ENCODE results near the gene PCBP3.

PCBP3 gene

GRCh38 chr21:45818276-45818903 lies 174.9 kb downstream of the PCBP3 start:
- peak; percentile 41 for DNase-seq

DNA sequence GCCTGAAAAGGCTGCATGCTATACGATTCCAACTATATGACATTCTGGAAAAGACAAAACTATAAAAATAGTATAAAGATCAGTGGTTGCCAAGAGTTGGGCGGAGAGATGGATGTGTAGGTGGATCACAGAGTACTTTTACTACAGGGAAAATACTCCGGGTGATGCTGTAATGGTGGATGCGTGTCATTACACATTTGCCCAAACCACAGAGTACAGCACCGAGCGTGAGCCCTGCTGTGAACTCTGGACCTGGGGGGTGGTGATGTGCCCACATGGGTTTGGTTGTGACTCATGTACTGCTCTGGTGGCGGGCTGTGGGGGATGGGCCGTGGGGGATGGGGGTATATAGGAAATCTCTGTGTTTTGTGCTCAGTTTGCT lies 175.4 kb downstream of the PCBP3 start:
- no peak for DNase-seq

GRCh38 chr21:45819478-45820170 lies 176.1 kb downstream of the PCBP3 start:
- peak; percentile 16 for DNase-seq

GRCh38 chr21:45820171-45821091 lies 176.9 kb downstream of the PCBP3 start:
- peak; percentile 95 for DNase-seq

DNA sequence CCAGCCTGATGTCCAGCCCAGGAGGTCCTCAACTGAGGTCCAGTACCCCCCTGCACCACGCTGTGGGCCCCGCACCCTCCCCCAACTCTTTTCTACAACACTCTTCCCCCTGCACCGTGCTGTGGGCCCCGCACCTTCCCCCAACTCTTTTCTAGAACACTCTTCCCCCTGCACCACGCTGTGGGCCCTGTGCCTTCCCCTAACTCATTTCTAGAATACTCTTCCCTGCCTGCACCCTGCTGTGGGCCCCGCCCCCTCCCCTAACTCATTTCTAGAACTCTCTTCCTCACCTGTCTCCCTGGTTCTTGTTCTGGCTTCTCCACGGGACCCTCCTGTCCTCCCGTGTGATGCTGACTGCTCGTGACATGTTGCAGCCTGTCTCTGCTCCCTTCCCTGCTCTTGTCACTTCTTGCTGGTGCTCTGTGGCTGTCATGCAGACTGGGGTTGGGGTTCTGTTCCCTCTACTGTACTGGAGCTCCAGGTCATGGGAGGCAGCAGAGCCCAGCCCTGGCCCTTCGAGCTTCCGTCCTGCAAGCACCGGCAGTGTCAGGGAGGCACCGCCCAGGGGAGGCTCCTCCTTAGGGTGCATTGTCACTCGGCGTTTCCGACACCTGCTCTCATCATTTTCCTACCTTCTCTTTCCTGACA lies 177.9 kb downstream of the PCBP3 start:
- DNase-seq, result no peak

DNA sequence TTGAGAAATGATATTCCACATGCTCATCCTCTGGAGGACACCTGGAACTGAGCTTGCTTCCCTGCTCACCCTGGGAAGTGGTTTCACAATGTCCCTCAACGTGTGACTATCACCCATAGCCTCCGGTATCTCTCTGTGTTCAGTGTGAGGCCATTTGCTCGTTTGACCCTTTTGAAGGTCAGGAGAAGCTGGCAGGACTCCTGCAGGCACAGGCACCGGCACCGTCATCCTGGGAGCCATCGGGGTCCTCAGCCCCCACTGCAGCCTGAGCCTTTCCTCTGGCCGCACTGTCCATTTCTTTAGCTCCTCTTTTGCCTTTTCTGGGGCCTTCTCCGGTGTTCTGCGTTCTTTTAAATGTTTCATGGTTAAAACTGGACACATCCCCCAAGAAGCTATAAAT lies 178.5 kb downstream of the PCBP3 start:
- DNase-seq, result no peak

- DNase-seq, result no peak
Measured at GRCh38 chr21:45822429-45823099, 179.0 kb downstream of the PCBP3 start.

GRCh38 chr21:45823100-45823681 lies 179.7 kb downstream of the PCBP3 start:
- no peak for DNase-seq

GRCh38 chr21:45824546-45825215 lies 181.2 kb downstream of the PCBP3 start:
- DNase-seq, result no peak

DNA sequence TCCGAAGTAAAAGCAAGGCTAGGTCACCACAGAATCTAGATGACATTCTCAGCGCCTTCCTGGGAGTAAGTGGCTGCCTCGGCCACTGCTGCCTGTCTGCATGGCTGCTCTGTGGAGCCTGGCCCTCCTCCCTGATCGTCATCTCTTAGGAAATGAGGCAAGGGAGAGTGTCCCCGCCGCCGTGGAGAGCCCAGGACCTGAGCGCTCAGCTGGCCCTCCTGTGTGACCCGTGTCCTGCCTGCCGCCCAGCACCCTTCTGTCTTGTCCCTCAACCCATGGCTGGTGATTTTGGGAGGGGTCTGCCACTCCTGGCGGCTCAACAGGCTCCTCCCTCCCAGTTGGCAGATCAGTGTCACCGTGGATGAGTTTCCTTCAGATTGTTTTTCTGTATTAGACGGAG lies 181.7 kb downstream of the PCBP3 start:
- DNase-seq, result no peak

DNA sequence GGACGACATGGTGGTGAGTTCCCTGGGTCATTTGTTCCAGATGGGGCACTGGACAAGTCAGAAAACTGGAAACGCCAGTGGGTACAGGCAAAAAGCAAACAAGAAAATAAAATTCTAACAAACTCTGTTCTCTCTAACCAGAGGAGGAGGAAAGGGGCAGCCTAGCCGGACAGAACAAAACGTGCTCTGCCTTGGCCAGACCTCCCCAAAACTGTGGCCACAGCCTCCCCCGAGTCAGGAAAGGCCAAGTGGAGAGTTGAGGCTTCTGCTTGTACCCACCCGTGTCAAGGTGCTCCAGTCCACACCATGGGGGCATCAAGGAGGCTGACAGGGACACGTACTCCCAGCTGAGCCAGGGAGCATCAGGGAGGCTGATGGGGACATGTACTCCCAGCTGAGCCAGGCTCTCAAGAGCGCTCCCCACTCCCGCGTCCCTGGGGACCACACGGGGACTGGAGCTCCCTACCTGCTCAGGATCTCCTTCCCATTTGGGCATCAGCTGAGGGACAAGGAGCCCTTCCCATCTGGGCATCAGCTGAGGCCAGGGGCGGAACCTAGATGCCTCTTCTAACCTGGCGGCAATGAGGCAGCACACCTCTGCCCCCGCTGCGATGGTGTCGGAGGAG lies 183.3 kb downstream of the PCBP3 start:
- no peak for DNase-seq

GRCh38 chr21:45827302-45827692 lies 183.8 kb downstream of the PCBP3 start:
- DNase-seq, result no peak

- no peak for DNase-seq
Measured at GRCh38 chr21:45827881-45828579, 184.5 kb downstream of the PCBP3 start.

GRCh38 chr21:45828580-45829570 lies 185.3 kb downstream of the PCBP3 start:
- DNase-seq, result no peak

- no peak for DNase-seq
Measured at GRCh38 chr21:45829668-45830067, 186.1 kb downstream of the PCBP3 start.

DNA sequence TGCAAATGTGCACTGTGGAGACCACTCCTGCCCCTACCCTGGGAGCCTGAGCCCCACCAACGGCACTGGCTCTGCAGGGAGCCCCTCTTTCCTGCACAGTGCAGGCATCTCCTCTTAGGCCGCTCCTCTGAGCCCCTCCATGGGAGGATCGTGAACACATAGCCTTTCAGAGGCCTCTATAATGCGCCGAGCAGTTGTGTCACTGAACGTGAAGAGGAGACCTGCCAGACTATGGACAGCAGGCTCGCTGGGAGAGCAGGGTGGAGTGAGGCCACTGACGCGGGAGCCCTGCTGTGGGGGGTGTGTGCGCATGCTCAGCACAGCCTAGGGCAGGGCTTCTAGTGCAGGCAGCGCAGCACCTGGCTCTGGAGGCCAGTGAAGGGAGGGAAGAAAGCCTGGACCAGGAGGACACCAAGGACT lies 186.7 kb downstream of the PCBP3 start:
- DNase-seq, result peak; percentile 53

DNA sequence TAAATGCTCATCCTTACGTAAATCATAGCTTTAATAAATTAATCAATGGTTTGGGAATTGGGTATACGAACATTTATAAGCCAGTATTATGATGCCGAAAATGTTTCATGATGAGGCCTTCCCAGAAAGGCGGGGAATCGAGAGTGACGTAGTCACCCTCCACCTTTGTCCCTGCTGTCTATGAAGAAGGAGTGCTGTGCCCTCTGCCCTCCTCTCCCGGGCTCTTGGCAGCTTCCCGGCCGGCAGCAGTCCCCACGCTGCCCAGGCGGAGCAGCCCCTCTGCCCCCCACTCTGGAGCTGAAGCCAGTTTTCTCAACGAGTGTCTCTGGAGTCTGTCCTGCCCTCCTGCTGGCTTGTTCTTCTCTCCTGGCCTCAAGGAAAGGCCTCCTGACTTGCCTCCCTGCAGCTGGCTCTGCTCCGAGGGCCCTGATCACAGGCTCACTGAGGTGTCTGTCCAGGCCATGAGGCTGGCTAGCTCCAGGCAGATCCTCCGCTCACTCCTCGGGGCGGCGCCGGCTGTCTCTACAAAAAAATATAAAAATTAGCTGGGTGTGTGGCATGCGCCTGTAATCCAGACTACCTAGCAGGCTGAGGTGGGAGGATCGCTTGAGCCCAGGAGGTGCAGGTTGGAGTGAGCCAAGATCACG lies 187.3 kb downstream of the PCBP3 start:
- no peak for DNase-seq

DNA sequence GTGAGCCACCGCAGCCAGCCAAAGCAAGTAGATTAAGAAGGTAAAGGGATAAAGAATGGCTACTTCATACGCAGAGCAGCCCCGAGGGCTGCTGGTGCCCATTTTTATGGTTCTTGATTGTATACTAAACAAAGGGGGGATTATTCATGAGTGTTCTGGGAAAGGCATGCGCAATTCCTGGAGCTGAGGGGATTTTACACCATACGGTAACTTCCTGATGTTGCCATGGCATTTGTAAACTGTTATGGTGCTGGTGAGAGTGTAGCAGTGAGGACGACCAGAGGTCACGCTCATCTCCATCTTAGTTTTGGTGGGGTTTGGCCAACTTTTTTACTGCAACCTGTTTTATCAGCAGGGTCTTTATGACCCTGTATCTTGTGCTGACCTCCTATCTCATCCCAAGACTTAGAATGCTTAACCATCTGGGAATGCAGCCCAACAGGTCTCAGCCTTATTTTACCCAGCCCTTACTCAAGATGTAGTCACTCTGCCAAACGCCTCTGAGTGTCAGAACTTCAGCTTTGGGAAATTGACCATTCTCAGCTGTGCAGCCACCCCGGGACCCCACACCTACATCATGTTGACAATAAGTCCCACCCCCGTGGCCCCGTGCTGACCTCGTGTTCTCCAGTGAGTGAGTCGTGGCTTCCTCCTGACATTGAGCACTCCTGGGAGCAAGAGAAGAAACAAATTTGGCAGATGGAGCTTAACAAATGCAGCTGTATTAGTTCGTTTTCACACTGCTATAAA lies 188.6 kb downstream of the PCBP3 start:
- no peak for DNase-seq

Data from NCI-H82 (cell line).